Stimulated activated naive CD8-positive, alpha-beta T cell treated with anti-CD3 and anti-CD28 coated beads, Interleukin-15, Interleukin-2, amounts not matched to agents 100 U/mL and 50 U/mL, for 24 hours (primary cell): ENCODE results near the gene ADCK1.
"Not testable (repeated sequence)": the region's sequence is repeated elsewhere in the genome, so short reads cannot be mapped to it uniquely, and the experiment has no call there.

Experiments used
- ATAC-seq: fragments of 150-1000 bp; cut with Tn5 transposase; one replicate; pipeline ENCODE4 v1.10.0; 2021
- DNase-seq: peaks from one replicate; pipeline ENCODE4 v3.0.0; 2021

Gene ADCK1

GRCh38 chr14:77947372-77947771, 147.5 kb downstream of the ADCK1 start:
- ATAC-seq (no peak), DNase-seq (no peak)

- DNase-seq (no peak), ATAC-seq (no peak)
Measured at GRCh38 chr14:77950371-77951063, 150.6 kb downstream of the ADCK1 start.

- ATAC-seq, result no peak
- no peak for DNase-seq
Measured at GRCh38 chr14:77955816-77956484, 156.0 kb downstream of the ADCK1 start.

- not testable (repeated sequence) for DNase-seq, ATAC-seq
Measured at GRCh38 chr14:77959686-77960085, 159.8 kb downstream of the ADCK1 start.

GRCh38 chr14:77961847-77962580, 162.1 kb downstream of the ADCK1 start:
- DNase-seq (no peak), ATAC-seq (no peak)

GRCh38 chr14:77962731-77963520, 163.0 kb downstream of the ADCK1 start:
- ATAC-seq, result no peak
- no peak for DNase-seq

GRCh38 chr14:77964586-77964985, 164.7 kb downstream of the ADCK1 start:
- ATAC-seq, result no peak
- DNase-seq, result no peak

GRCh38 chr14:77965050-77965449, 165.1 kb downstream of the ADCK1 start:
- DNase-seq (no peak), ATAC-seq (no peak)

- no peak for DNase-seq
- peak; percentile 40 for ATAC-seq
Measured at GRCh38 chr14:77965919-77966435, 166.1 kb downstream of the ADCK1 start.

GRCh38 chr14:77967110-77967509, 167.2 kb downstream of the ADCK1 start:
- ATAC-seq, result no peak

GRCh38 chr14:77970646-77971045, 170.7 kb downstream of the ADCK1 start:
- DNase-seq (no peak), ATAC-seq (no peak)

More at GRCh38 chr14:77967110-77967509, 167.2 kb downstream of the ADCK1 start:
- no peak for DNase-seq

GRCh38 chr14:77973246-77973645, 173.3 kb downstream of the ADCK1 start:
- ATAC-seq, result no peak
- no peak for DNase-seq

- no peak for ATAC-seq
- no peak for DNase-seq
Measured at GRCh38 chr14:77976591-77976990, 176.7 kb downstream of the ADCK1 start.

- ATAC-seq, result no peak
- DNase-seq, result no peak
Measured at GRCh38 chr14:77979171-77979570, 179.3 kb downstream of the ADCK1 start.

GRCh38 chr14:77979666-77980351, 179.9 kb downstream of the ADCK1 start:
- no peak for DNase-seq
- ATAC-seq, result no peak

GRCh38 chr14:77980475-77981321, 180.8 kb downstream of the ADCK1 start:
- DNase-seq, result peak; percentile 3
- no peak for ATAC-seq
